Tibial nerve (tissue), 4 donors: Measurements from ENCODE around the gene MAP3K7. TPM values are rescaled to one million over a fixed set of nuclear protein-coding genes. Genes with fewer than 3 reads are reported as not detected.

ENCODE experiments used
- DNase-seq, 2 donors: peaks; one replicate each; pipeline ENCODE4 v3.0.0-alpha.2; 2019; ENCODE audit warnings: low spot score in 2 of 2
- H3K27ac ChIP-seq, 4 donors: fragments of 200-600 bp; sonication (generic) in 3 of 4; one replicate each; pipeline ENCODE4 v1.5.1; 2017 to 2019; ENCODE audit warnings: mild to moderate bottlenecking in 1 of 4
- H3K27me3 ChIP-seq, 2 donors: fragments of 200-600 bp; sonication (generic) in 1 of 2; one replicate each; pipeline versions ENCODE4 v1.5.1 to v1.6.0; 2017 to 2019
- H3K36me3 ChIP-seq, 3 donors: fragments of 200-600 bp; sonication (generic); one replicate each; pipeline ENCODE4 v1.5.1; 2018 to 2019
- H3K4me1 ChIP-seq, 4 donors: fragments of 200-600 bp; sonication (generic) in 3 of 4; one replicate each; pipeline ENCODE4 v1.5.1; 2017 to 2019
- H3K4me3 ChIP-seq, 4 donors: fragments of 200-600 bp; sonication (generic) in 3 of 4; one replicate each; pipeline ENCODE4 v1.5.1; 2017 to 2019; ENCODE audit warnings: mild to moderate bottlenecking in 1 of 4, moderate library complexity in 1 of 4
- H3K9me3 ChIP-seq, 4 donors: fragments of 200-600 bp; sonication (generic) in 3 of 4; one replicate each; pipeline ENCODE4 v1.5.1; 2017 to 2019
- CTCF ChIP-seq, 5 experiments: fragments of 200-600 bp in 3 of 5; fragments of 450-650 bp in 2 of 5; sonication (generic) in 3 of 5; IDR thresholded peaks; one replicate each; pipeline ENCODE4 v1.5.1; 2016 to 2019; ENCODE audit warnings: antibody characterized with exemption in 5 of 5, mild to moderate bottlenecking in 3 of 5, moderate library complexity in 2 of 5
- EP300 ChIP-seq, 2 donors: sonication (generic); formaldehyde crosslinking; IDR thresholded peaks; one replicate each; pipeline ENCODE4 v1.6.1; 2017; ENCODE audit warnings: antibody characterized with exemption in 2 of 2, mild to moderate bottlenecking in 1 of 2
- POLR2A ChIP-seq, 2 donors: fragments of 450-650 bp; IDR thresholded peaks; one replicate each; pipeline ENCODE4 v1.6.1; 2017; ENCODE audit warnings: antibody characterized with exemption in 2 of 2, mild to moderate bottlenecking in 2 of 2, moderate library complexity in 2 of 2
- WGBS, 2 donors: methylation state at CpG; one replicate each; pipeline ENCODE4 v1.1.5; 2018; 5-methylcytosine and 5-hydroxymethylcytosine counted together
- total RNA-seq, 4 donors: library from RNA; depleted of rRNA; stranded (reverse); fragments of >200 nt; gene quantifications; one replicate each; pipeline ENCODE4 v1.1.0, GENCODE V29; 2016

MAP3K7 gene
- total RNA-seq, 4 donors from 2014 or later = 25.2 to 35.4 (median 30.6) TPM

- H3K27ac ChIP-seq = peak overlapping the region in 2 of 4 donors; percentile 27 to 42
- no peaks in the 10 kb centered on the region for H3K36me3 ChIP-seq
- 38 to 39% methylated on average over 5 of the region's 5 CpGs for WGBS, 2 donors
- TF ChIP-seq EP300 (IDR thresholded peaks at IDR 0.05) = no peak
- TF ChIP-seq CTCF (IDR thresholded peaks at IDR 0.05) = no peak
- no peak for TF ChIP-seq POLR2A (IDR thresholded peaks at IDR 0.05)
- H3K4me1 ChIP-seq = no peaks in the 10 kb centered on the region
- H3K9me3 ChIP-seq = no peaks in the 10 kb centered on the region
- no peak for DNase-seq
- H3K27me3 ChIP-seq = no peaks in the 10 kb centered on the region
- H3K4me3 ChIP-seq = no peak overlapping the region
These were observed 102.0 kb downstream of the MAP3K7 start for GRCh38 chr6:90484903-90485302.

GRCh38 chr6:90484385-90484784 is 102.5 kb downstream of the MAP3K7 start:
- Histone ChIP-seq H3K4me3 (no peak overlapping the region), H3K27ac (no peak overlapping the region)
- DNase-seq = no peak

GRCh38 chr6:90483956-90484355 is 102.9 kb downstream of the MAP3K7 start:
- DNase-seq = no peak

More at GRCh38 chr6:90484385-90484784, 102.5 kb downstream of the MAP3K7 start:
- WGBS, 2 donors = 46 to 57% methylated on average over 3 of the region's 3 CpGs
- no peaks in the 10 kb centered on the region for H3K9me3 ChIP-seq
- no peak for TF ChIP-seq CTCF (IDR thresholded peaks at IDR 0.05)
- no peak for TF ChIP-seq POLR2A (IDR thresholded peaks at IDR 0.05)
- TF ChIP-seq EP300 (IDR thresholded peaks at IDR 0.05) = no peak
- no peaks in the 10 kb centered on the region for H3K27me3 ChIP-seq
- peaks cover 0 to 3% (median 0%) of the 10 kb centered on the region in 4 donors for H3K4me1 ChIP-seq
- no peaks in the 10 kb centered on the region for H3K36me3 ChIP-seq

GRCh38 chr6:90483116-90483839 is 103.6 kb downstream of the MAP3K7 start:
- Histone ChIP-seq H3K9me3 (no peaks in the 10 kb centered on the region), H3K4me3 (no peak overlapping the region), H3K4me1 (peaks cover 0 to 10% (median 2%) of the 10 kb centered on the region in 4 donors), H3K27ac (no peak overlapping the region), H3K27me3 (no peaks in the 10 kb centered on the region), H3K36me3 (no peaks in the 10 kb centered on the region)
- TF ChIP-seq EP300 (IDR thresholded peaks at IDR 0.05) = no peak
- TF ChIP-seq CTCF (IDR thresholded peaks at IDR 0.05) = no peak
- TF ChIP-seq POLR2A (IDR thresholded peaks at IDR 0.05) = no peak
- DNase-seq = no peak
- WGBS, 2 donors = 89 to 91% methylated on average over 8 of the region's 8 CpGs

More at GRCh38 chr6:90483956-90484355, 102.9 kb downstream of the MAP3K7 start:
- TF ChIP-seq EP300 (IDR thresholded peaks at IDR 0.05) (no peak), POLR2A (IDR thresholded peaks at IDR 0.05) (no peak), CTCF (IDR thresholded peaks at IDR 0.05) (no peak)
- Histone ChIP-seq H3K36me3 (no peaks in the 10 kb centered on the region), H3K4me3 (no peak overlapping the region), H3K4me1 (peaks cover 0 to 7% (median under 1%) of the 10 kb centered on the region in 4 donors), H3K9me3 (no peaks in the 10 kb centered on the region), H3K27ac (no peak overlapping the region), H3K27me3 (no peaks in the 10 kb centered on the region)
- WGBS, 2 donors = 87 to 90% methylated on average over 9 of the region's 9 CpGs

- H3K4me1 ChIP-seq = peaks cover 0 to 10% (median 2%) of the 10 kb centered on the region in 4 donors
- no peaks in the 10 kb centered on the region for H3K9me3 ChIP-seq
- H3K27me3 ChIP-seq = no peaks in the 10 kb centered on the region
- TF ChIP-seq POLR2A (IDR thresholded peaks at IDR 0.05) (no peak), EP300 (IDR thresholded peaks at IDR 0.05) (no peak), CTCF (IDR thresholded peaks at IDR 0.05) (no peak)
- no peak overlapping the region for H3K4me3 ChIP-seq
- H3K36me3 ChIP-seq = no peaks in the 10 kb centered on the region
- no peak overlapping the region for H3K27ac ChIP-seq
- 78 to 80% methylated on average over 4 of the region's 4 CpGs for WGBS, 2 donors
- no peak for DNase-seq
These were observed 106.2 kb downstream of the MAP3K7 start for GRCh38 chr6:90480666-90481065.
